ENCODE measurements around the gene MCTP2. TPM values are rescaled to one million over a fixed set of nuclear protein-coding genes. Genes with fewer than 3 reads are reported as not detected.

MCTP2 gene
- total RNA-seq, 1 donor from 2014 or later: 4.8 TPM

DNA sequence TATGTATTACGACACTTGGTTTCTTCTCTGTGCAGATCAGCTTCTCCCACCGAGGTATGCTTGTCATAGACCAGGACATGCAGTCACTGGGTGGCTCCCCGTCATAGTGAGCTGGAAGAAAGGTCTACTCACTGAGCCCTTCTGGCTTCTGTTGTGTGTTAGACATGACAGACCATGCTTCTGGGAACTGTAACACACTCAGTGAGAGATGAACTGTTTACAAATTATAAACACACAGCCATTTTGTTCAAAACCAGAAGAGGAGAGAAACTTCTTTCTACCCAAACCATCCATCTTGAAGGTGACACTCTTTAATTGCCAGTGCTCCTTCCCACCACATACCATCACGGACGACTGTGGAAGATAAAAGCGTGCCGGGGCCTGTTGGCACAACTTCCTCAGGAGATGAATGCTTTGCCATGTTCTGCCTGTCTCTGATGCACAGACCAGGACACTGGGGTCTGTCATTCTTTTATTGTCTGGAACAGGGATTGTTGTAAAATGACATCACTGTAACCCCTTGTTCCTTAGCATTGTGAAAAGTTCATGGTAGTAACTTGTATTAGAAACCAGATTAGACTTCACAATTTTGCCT lies 214.3 kb downstream of the MCTP2 start:
- DNase-seq (ENCODE audit: extremely low spot score, unreplicated experiment): no peak
- peaks cover 3% of the 10 kb centered on the region for H3K4me1 Mint-ChIP-seq (ENCODE audit: unreplicated experiment)
- peaks cover 3% of the 10 kb centered on the region for H3K36me3 Mint-ChIP-seq
- no peak overlapping the region for H3K27ac Mint-ChIP-seq
- H3K9me3 Mint-ChIP-seq: peaks cover 9% of the 10 kb centered on the region
- TF ChIP-seq, protein P1, sequence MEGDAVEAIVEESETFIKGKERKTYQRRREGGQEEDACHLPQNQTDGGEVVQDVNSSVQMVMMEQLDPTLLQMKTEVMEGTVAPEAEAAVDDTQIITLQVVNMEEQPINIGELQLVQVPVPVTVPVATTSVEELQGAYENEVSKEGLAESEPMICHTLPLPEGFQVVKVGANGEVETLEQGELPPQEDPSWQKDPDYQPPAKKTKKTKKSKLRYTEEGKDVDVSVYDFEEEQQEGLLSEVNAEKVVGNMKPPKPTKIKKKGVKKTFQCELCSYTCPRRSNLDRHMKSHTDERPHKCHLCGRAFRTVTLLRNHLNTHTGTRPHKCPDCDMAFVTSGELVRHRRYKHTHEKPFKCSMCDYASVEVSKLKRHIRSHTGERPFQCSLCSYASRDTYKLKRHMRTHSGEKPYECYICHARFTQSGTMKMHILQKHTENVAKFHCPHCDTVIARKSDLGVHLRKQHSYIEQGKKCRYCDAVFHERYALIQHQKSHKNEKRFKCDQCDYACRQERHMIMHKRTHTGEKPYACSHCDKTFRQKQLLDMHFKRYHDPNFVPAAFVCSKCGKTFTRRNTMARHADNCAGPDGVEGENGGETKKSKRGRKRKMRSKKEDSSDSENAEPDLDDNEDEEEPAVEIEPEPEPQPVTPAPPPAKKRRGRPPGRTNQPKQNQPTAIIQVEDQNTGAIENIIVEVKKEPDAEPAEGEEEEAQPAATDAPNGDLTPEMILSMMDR (conservative IDR thresholded peaks at IDR 0.05): no peak
- H3K27me3 Mint-ChIP-seq: no peaks in the 10 kb centered on the region
- H3K4me3 Mint-ChIP-seq: no peak overlapping the region

GRCh38 chr15:94446441-94446840 lies 215.1 kb downstream of the MCTP2 start:
- H3K4me3 Mint-ChIP-seq: no peak overlapping the region
- no peak for DNase-seq (ENCODE audit: extremely low spot score, unreplicated experiment)
- peaks cover 9% of the 10 kb centered on the region for H3K9me3 Mint-ChIP-seq
- H3K27ac Mint-ChIP-seq: no peak overlapping the region
- peaks cover 3% of the 10 kb centered on the region for H3K4me1 Mint-ChIP-seq (ENCODE audit: unreplicated experiment)
- H3K36me3 Mint-ChIP-seq: peaks cover 3% of the 10 kb centered on the region
- TF ChIP-seq, protein P1 (conservative IDR thresholded peaks at IDR 0.05): no peak
- H3K27me3 Mint-ChIP-seq: no peaks in the 10 kb centered on the region

GRCh38 chr15:94451466-94451865 lies 220.1 kb downstream of the MCTP2 start:
- Mint-ChIP-seq H3K27me3 (no peaks in the 10 kb centered on the region), H3K4me3 (no peak overlapping the region), H3K36me3 (no peaks in the 10 kb centered on the region), H3K4me1 (ENCODE audit: unreplicated experiment) (no peaks in the 10 kb centered on the region), H3K27ac (no peak overlapping the region), H3K9me3 (peaks cover 4% of the 10 kb centered on the region)
- TF ChIP-seq, protein P1 (conservative IDR thresholded peaks at IDR 0.05): no peak
- DNase-seq (ENCODE audit: extremely low spot score, unreplicated experiment): no peak

DNA sequence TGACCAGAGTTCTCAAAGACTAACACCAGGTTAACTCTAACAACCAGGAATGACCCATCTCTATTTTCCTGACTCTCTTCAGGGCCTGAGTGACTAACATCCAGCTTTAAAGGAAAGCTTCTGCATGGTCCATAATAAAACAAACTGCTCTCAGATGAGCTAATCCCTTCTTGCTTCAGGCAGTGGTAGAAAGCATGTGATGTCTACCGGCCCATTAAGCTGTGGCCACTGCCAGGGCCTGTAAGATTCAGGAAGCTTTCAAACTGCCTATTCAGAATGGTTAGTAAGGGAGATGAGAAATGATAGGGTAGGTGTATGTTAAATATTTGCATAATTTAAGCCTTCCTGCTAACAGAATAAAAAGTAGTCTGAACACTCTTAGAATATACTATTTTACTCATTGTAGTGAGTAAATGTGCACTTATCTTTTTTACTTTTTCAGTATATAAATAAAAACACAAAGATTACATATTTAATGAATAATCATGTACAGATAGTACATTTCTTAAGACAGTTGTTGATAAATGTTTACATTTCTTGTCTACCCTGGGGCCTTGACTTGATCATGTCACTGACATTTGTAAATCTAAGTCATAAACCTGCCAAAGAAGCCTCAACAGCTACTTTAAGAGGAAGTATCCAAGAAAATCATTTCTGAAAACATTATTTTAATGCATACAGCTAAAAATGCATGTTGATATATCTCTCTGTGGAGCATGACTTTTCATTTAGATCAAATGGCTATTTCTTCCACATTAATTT lies 222.0 kb downstream of the MCTP2 start:
- DNase-seq (ENCODE audit: extremely low spot score, unreplicated experiment): no peak
- H3K27me3 Mint-ChIP-seq: no peaks in the 10 kb centered on the region
- H3K4me3 Mint-ChIP-seq: no peak overlapping the region
- TF ChIP-seq, protein P1 (conservative IDR thresholded peaks at IDR 0.05): no peak
- no peak overlapping the region for H3K27ac Mint-ChIP-seq
- H3K9me3 Mint-ChIP-seq: no peaks in the 10 kb centered on the region
- H3K4me1 Mint-ChIP-seq (ENCODE audit: unreplicated experiment): no peaks in the 10 kb centered on the region
- H3K36me3 Mint-ChIP-seq: no peaks in the 10 kb centered on the region

DNA sequence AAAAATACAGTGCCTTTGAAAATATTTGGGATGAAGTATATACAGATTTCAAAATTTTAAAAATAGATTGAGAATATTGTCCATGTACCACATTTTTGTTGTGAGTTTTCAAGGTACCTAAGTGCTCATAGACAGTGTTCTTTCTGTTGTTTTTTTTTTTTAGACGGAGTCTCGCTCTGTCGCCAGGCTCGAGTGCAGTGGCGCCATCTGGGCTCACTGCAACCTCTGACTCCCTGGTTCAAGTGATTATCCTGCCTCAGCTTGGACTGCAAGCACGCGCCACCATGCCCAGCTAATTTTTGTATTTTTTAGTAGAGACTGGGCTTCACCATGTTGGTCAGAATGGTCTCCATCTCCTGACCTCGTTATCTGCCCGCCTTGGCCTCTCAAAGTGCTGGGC lies 223.9 kb downstream of the MCTP2 start:
- Mint-ChIP-seq H3K27me3 (no peaks in the 10 kb centered on the region), H3K9me3 (no peaks in the 10 kb centered on the region), H3K27ac (no peak overlapping the region), H3K4me3 (no peak overlapping the region), H3K36me3 (no peaks in the 10 kb centered on the region), H3K4me1 (ENCODE audit: unreplicated experiment) (no peaks in the 10 kb centered on the region)
- no peak for DNase-seq (ENCODE audit: extremely low spot score, unreplicated experiment)
- TF ChIP-seq, protein P1 (conservative IDR thresholded peaks at IDR 0.05): no peak
